ENCODE measurements around the gene ZFPM1. TPM values are rescaled to one million over a fixed set of nuclear protein-coding genes. Genes with fewer than 3 reads are reported as not detected.

The ZFPM1 gene
- total and polyA plus RNA-seq, 12 donors = 0.37 to 23.8 (median 3.5) TPM

- no peak for DNase-seq
- H3K4me3 ChIP-seq = no peak overlapping the region
- TF ChIP-seq CTCF (IDR thresholded peaks at IDR 0.05) (no peak), POLR2A (IDR thresholded peaks at IDR 0.05) (no peak)
- WGBS, 4 donors = 83 to 100% (median 97%) methylated on average over 5 to 15 of the region's 15 CpGs
- no peak overlapping the region for H3K27ac ChIP-seq
- H3K9me3 ChIP-seq (replicated peaks in 1 of 3) = no peaks in the 10 kb centered on the region
- no peaks in the 10 kb centered on the region for H3K27me3 ChIP-seq
- no peaks in the 10 kb centered on the region for H3K4me1 ChIP-seq (replicated peaks in 1 of 2)
- H3K36me3 ChIP-seq (replicated peaks in 1 of 2) = no peaks in the 10 kb centered on the region
- intact Hi-C loops (cut with DNase I) = no loop called here
Measured at GRCh38 chr16:88495268-88495772, 42.2 kb downstream of the ZFPM1 start.

GRCh38 chr16:88497561-88498462, 44.7 kb downstream of the ZFPM1 start:
- intact Hi-C loops (cut with DNase I) = no loop called here
- H3K4me1 ChIP-seq (replicated peaks in 1 of 2) = no peaks in the 10 kb centered on the region
- DNase-seq = peak in 2 of 7 donors; percentile 34 to 68
- no peaks in the 10 kb centered on the region for H3K36me3 ChIP-seq (replicated peaks in 1 of 2)
- H3K4me3 ChIP-seq = no peak overlapping the region
- peak overlapping the region in 1 of 5 donors; percentile 49 for H3K27ac ChIP-seq
- no peak for TF ChIP-seq POLR2A (IDR thresholded peaks at IDR 0.05)
- no peak for TF ChIP-seq CTCF (IDR thresholded peaks at IDR 0.05)
- H3K9me3 ChIP-seq (replicated peaks in 1 of 3) = no peaks in the 10 kb centered on the region
- WGBS, 4 donors = 66 to 79% (median 73%) methylated on average over 17 to 46 of the region's 46 CpGs
- no peaks in the 10 kb centered on the region for H3K27me3 ChIP-seq

- TF ChIP-seq POLR2A (IDR thresholded peaks at IDR 0.05) (no peak), CTCF (IDR thresholded peaks at IDR 0.05) (no peak)
- 92 to 95% (median 93%) methylated on average over 16 to 27 of the region's 27 CpGs; no CpG with 5 or more reads in 1 of the 4 donors for WGBS, 4 donors
- no peaks in the 10 kb centered on the region for H3K27me3 ChIP-seq
- H3K36me3 ChIP-seq (replicated peaks in 1 of 2) = no peaks in the 10 kb centered on the region
- no peaks in the 10 kb centered on the region for H3K4me1 ChIP-seq (replicated peaks in 1 of 2)
- DNase-seq = no peak
- H3K27ac ChIP-seq = peak overlapping the region in 1 of 5 donors; percentile 49
- no peak overlapping the region for H3K4me3 ChIP-seq
- no peaks in the 10 kb centered on the region for H3K9me3 ChIP-seq (replicated peaks in 1 of 3)
- intact Hi-C loops (cut with DNase I) = no loop called here
Measured at GRCh38 chr16:88498576-88499208, 45.6 kb downstream of the ZFPM1 start.

- WGBS, 4 donors = 72 to 78% (median 75%) methylated on average over 14 to 19 of the region's 19 CpGs
- Histone ChIP-seq H3K27ac (peak overlapping the region in 1 of 5 donors; percentile 49), H3K4me1 (replicated peaks in 1 of 2) (no peaks in the 10 kb centered on the region), H3K27me3 (no peaks in the 10 kb centered on the region), H3K4me3 (no peak overlapping the region), H3K9me3 (replicated peaks in 1 of 3) (no peaks in the 10 kb centered on the region), H3K36me3 (replicated peaks in 1 of 2) (no peaks in the 10 kb centered on the region)
- no peak for DNase-seq
- intact Hi-C loops (cut with DNase I) = no loop called here
- TF ChIP-seq POLR2A (IDR thresholded peaks at IDR 0.05) = no peak
- no peak for TF ChIP-seq CTCF (IDR thresholded peaks at IDR 0.05)
Measured at GRCh38 chr16:88499292-88499691, 46.2 kb downstream of the ZFPM1 start.
